Thoracic aorta (tissue), 2 donors: ENCODE measurements around the gene ZBTB7C. TPM values are rescaled to one million over a fixed set of nuclear protein-coding genes. Genes with fewer than 3 reads are reported as not detected.

ENCODE experiments used
- ATAC-seq: fragments of 150-250 bp; one replicate; pipeline ENCODE4 v1.8.0; 2017; ENCODE audit warnings: low read depth; ENCODE audit not compliant: insufficient number of reproducible peaks, low FRiP score
- DNase-seq: peaks from one replicate; pipeline ENCODE4 v3.0.0-alpha.2; 2020; ENCODE audit warnings: low spot score
- H3K27ac ChIP-seq, 2 donors: fragments of 200-600 bp; sonication (generic); 1 replicate in 1 of 2; 2 replicates in 1 of 2; pipeline ENCODE4 v1.5.1; 2016; ENCODE audit warnings: mild to moderate bottlenecking in 2 of 2, moderate library complexity in 2 of 2
- H3K27me3 ChIP-seq: fragments of 200-600 bp; sonication (generic); replicated peaks from 2 replicates; pipeline ENCODE4 v1.6.0; 2016; ENCODE audit warnings: mild to moderate bottlenecking; ENCODE audit not compliant: insufficient read depth
- H3K36me3 ChIP-seq: fragments of 200-600 bp; sonication (generic); one replicate; pipeline ENCODE4 v1.5.1; 2016
- H3K4me1 ChIP-seq, 2 donors: fragments of 200-600 bp; sonication (generic); 1 replicate in 1 of 2; 2 replicates in 1 of 2; pipeline versions ENCODE4 v1.5.1 to v1.6.0; 2016; ENCODE audit warnings: low read depth in 2 of 2, mild to moderate bottlenecking in 1 of 2; ENCODE audit not compliant: control insufficient read depth in 1 of 2
- H3K4me3 ChIP-seq: fragments of 200-600 bp; sonication (generic); 2 replicates; pipeline ENCODE4 v1.5.1; 2016; ENCODE audit warnings: mild to moderate bottlenecking
- H3K9me3 ChIP-seq: fragments of 200-600 bp; sonication (generic); 2 replicates; pipeline ENCODE4 v1.5.1; 2016
- total RNA-seq, 2 donors: library from RNA; depleted of rRNA; stranded (reverse); fragments of >200 nt; gene quantifications; one replicate each; pipeline versions ENCODE4 v1.1.0 to v1.2.3, GENCODE V29; 2016
- TF ChIP-seq, protein P1 (sequence below): fragments of 200-600 bp; sonication (generic); IDR thresholded peaks from one replicate; pipeline ENCODE4 v1.5.1; 2019; ENCODE audit warnings: antibody characterized with exemption

The ZBTB7C gene
- total RNA-seq, 2 donors from 2014 or later = 9.6 to 10.9 TPM

DNA sequence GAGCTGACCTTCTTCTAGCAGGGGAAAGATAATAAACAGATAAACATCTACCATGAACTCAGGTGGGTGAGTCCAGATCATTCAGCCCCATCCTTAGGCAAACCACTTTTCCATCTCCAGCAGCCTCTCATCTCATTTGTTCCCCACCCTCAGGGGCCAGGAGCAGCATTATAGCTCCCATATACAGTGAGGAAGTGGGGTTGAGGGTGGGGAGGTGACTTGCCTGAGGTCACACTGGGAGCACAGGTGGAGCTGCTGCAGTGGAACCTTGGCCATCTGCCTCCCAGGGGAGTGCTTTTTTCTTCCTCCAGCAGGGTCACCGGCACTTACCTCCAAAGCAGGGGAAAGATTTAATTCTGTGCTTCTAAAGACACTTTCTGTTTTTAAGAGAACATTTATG lies 266.2 kb downstream of the ZBTB7C start:
- H3K4me1 ChIP-seq = peaks cover 0 to 17% of the 10 kb centered on the region in 2 donors
- no peaks in the 10 kb centered on the region for H3K9me3 ChIP-seq
- no peaks in the 10 kb centered on the region for H3K36me3 ChIP-seq
- TF ChIP-seq, protein P1, sequence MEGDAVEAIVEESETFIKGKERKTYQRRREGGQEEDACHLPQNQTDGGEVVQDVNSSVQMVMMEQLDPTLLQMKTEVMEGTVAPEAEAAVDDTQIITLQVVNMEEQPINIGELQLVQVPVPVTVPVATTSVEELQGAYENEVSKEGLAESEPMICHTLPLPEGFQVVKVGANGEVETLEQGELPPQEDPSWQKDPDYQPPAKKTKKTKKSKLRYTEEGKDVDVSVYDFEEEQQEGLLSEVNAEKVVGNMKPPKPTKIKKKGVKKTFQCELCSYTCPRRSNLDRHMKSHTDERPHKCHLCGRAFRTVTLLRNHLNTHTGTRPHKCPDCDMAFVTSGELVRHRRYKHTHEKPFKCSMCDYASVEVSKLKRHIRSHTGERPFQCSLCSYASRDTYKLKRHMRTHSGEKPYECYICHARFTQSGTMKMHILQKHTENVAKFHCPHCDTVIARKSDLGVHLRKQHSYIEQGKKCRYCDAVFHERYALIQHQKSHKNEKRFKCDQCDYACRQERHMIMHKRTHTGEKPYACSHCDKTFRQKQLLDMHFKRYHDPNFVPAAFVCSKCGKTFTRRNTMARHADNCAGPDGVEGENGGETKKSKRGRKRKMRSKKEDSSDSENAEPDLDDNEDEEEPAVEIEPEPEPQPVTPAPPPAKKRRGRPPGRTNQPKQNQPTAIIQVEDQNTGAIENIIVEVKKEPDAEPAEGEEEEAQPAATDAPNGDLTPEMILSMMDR = no peak
- no peak overlapping the region for H3K4me3 ChIP-seq
- H3K27me3 ChIP-seq = no peaks in the 10 kb centered on the region
- no peak overlapping the region for H3K27ac ChIP-seq
- no peak for ATAC-seq
- DNase-seq = no peak

DNA sequence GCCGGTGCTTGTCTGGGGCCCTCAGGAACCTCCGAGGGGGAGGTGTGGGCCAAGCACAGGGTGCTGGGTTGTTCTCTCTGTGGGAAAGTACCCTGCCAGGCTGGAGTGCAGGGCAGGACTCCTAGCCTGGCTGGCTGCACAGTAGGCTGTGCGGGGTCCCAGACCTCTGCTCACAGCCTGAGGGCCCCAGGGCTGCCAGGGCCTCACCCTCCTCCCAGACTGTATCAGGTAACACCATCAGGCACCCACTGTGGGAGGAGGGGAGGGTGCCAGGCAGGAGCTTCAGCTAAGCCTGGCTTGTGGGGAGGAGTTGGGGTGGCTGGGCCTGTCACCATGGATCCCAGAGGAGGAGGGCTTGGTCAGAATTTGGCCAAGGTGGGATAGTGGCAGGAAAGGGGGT lies 266.8 kb downstream of the ZBTB7C start:
- H3K4me1 ChIP-seq = peaks cover 0 to 17% of the 10 kb centered on the region in 2 donors
- H3K9me3 ChIP-seq = no peaks in the 10 kb centered on the region
- H3K27ac ChIP-seq = no peak overlapping the region
- TF ChIP-seq, protein P1 = no peak
- ATAC-seq (no peak), DNase-seq (no peak)
- no peak overlapping the region for H3K4me3 ChIP-seq
- no peaks in the 10 kb centered on the region for H3K36me3 ChIP-seq
- H3K27me3 ChIP-seq = no peaks in the 10 kb centered on the region

DNA sequence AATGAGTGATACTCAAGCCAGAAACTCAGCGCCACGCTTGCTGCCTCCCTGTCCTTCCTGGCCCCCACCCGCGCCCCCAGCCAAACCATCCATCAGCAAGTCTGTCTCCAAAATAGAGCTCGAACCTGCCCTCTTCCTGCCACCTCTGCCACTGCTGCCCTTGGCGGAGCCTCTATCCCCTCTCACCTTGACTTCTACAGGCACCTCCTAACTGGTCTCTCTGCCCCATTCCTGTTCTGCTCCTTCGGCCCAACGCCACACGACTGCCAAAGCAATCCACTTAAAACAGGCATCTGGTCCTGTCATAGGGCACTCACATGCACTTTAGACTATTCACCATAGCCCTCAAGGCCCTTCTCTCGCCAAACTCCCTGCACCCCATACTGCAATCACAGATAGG lies 268.5 kb downstream of the ZBTB7C start:
- no peaks in the 10 kb centered on the region for H3K9me3 ChIP-seq
- no peaks in the 10 kb centered on the region for H3K36me3 ChIP-seq
- no peak for ATAC-seq
- H3K27ac ChIP-seq = no peak overlapping the region
- H3K27me3 ChIP-seq = no peaks in the 10 kb centered on the region
- no peak overlapping the region for H3K4me3 ChIP-seq
- DNase-seq = no peak
- peaks cover 2 to 31% of the 10 kb centered on the region in 2 donors for H3K4me1 ChIP-seq
- TF ChIP-seq, protein P1 = no peak

DNA sequence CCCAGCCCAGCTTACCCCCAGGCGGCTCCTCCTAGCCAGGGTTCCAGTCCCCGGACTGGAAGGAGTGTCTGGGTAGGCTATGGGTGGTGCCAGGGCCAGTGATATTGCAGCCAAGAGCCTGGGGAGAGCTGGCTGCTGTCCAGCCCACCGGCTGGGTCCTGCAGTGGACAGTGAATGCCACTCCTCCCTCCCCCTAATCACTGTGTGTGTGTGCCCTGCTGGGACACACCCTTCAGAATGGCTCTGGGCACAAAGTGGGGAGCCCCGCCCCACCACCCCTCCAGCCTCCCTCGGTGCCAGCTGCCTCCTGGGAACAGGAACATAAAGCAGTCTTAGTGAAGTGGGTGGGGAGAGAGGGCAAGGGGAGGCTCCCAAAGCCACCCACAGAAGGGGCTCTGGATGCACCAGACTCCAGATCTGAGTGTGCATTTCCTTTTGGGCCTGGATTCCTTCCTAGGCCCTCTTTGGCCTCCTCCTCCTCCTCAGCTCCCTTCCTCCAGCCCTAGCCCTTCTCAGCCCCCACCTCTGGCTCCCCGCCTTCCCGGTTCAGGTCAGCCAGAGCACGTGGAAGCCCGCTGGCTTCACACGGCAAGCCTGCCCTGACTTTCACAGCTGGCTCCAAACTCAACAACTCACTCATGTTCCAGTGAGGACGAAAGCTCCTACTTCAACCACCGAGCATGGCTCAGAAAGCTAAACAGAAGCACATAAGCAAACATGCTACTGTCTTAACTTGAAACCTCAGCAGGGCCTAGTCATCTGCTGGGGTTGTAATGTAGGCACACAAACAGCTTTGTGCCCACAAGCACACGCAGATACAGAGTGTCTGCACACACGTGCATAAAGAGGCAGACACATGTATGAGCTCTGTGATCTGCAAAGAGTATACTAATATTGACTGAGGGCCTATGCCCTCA lies 269.5 kb downstream of the ZBTB7C start:
- Histone ChIP-seq H3K4me1 (peaks cover 5 to 35% of the 10 kb centered on the region in 2 donors), H3K27ac (no peak overlapping the region), H3K4me3 (no peak overlapping the region), H3K36me3 (no peaks in the 10 kb centered on the region), H3K9me3 (no peaks in the 10 kb centered on the region), H3K27me3 (no peaks in the 10 kb centered on the region)
- ATAC-seq (no peak), DNase-seq (no peak)
- TF ChIP-seq, protein P1 = no peak

DNA sequence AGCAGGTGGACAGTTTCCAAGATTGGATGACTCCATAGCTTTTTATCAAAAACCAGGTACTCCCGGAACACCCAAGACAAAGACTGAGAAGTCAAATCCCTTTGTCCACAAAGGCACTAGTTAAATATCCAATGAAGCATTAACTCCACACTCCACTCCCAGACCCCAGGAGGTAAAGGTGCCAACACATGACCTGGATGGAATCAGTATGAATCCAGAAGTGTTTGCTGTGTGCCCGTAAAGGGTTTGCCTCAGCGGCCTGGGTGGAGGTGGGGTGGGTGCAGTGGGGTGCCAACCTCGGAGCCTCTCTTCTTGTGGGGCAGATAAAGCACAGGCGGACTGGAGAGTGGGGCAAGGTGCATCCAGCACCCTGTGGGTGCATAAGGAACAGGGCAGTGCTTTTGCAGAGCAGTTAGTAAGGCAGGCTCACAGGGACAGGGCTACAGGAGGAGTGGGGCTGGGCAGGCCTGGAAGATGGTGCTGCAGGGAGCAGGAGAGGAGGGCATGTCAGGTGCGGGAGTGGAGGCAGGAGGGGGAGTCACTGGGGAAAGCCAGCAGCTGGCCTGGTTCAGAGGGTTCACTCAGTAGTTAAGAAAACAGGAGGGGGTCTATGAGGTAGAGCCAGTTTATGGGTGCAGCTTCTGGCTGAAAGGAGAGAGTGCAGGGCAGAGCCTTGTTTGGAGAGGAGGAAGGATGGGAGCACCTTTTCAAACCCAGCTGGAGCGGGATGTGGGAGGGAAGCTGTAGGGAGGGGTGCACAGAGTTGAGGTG lies 270.3 kb downstream of the ZBTB7C start:
- no peak overlapping the region for H3K27ac ChIP-seq
- H3K9me3 ChIP-seq = no peaks in the 10 kb centered on the region
- TF ChIP-seq, protein P1 = no peak
- H3K4me3 ChIP-seq = no peak overlapping the region
- H3K27me3 ChIP-seq = no peaks in the 10 kb centered on the region
- no peak for ATAC-seq
- H3K36me3 ChIP-seq = no peaks in the 10 kb centered on the region
- H3K4me1 ChIP-seq = peaks cover 5 to 36% of the 10 kb centered on the region in 2 donors
- DNase-seq = no peak
